Activated naive CD8-positive, alpha-beta T cell treated with anti-CD3 and anti-CD28 coated beads, Interleukin-2, amount 10 ng/mL, durations not matched to agents 7 days and 5 days (primary cell): ENCODE data around the gene CLEC4D. TPM values are rescaled to one million over a fixed set of nuclear protein-coding genes. Genes with fewer than 3 reads are reported as not detected.
A peak's percentile ranks its signal among the peaks of the same experiment; 100 is the strongest.
"Not testable (repeated sequence)": the region's sequence is repeated elsewhere in the genome, so short reads cannot be mapped to it uniquely, and the experiment has no call there.

Source experiments
- ATAC-seq: fragments of 150-1000 bp; cut with Tn5 transposase; one replicate; pipeline ENCODE4 v1.10.0; 2021; ENCODE audit warnings: low read depth, moderate library complexity
- POLR2A ChIA-PET: fragments of 350-600 bp; sonication (Branson Sonifier 250); formaldehyde crosslinking; loops from one replicate; lab custom pipeline; 2021; ENCODE audit warnings: antibody characterized with exemption; lab: Charles Lee
- DNase-seq: peaks from one replicate; pipeline ENCODE4 v3.0.0; 2021
- H3K27ac Mint-ChIP-seq: one replicate; pipeline ENCODE4 v1.8.0; 2022; ENCODE audit warnings: mild to moderate bottlenecking, mixed read lengths
- H3K27me3 Mint-ChIP-seq: one replicate; pipeline ENCODE4 v1.8.0; 2022; ENCODE audit warnings: mild to moderate bottlenecking, moderate library complexity, mixed read lengths
- H3K36me3 Mint-ChIP-seq: one replicate; pipeline ENCODE4 v1.8.0; 2021; ENCODE audit warnings: mild to moderate bottlenecking, mixed read lengths
- H3K4me1 Mint-ChIP-seq: one replicate; pipeline ENCODE4 v1.8.0; 2021; ENCODE audit warnings: mixed read lengths
- H3K4me3 Mint-ChIP-seq: one replicate; pipeline ENCODE4 v1.8.0; 2022; ENCODE audit warnings: mild to moderate bottlenecking, moderate library complexity, mixed read lengths
- H3K9me3 Mint-ChIP-seq: one replicate; pipeline ENCODE4 v1.8.0; 2021; ENCODE audit warnings: mixed read lengths
- total RNA-seq, 2 experiments: library from RNA; stranded (reverse); gene quantifications; one replicate each; pipeline ENCODE4 v1.2.3, GENCODE V29; 2021

The CLEC4D gene
- total RNA-seq, 2 experiments from 2014 or later = not detected

DNA sequence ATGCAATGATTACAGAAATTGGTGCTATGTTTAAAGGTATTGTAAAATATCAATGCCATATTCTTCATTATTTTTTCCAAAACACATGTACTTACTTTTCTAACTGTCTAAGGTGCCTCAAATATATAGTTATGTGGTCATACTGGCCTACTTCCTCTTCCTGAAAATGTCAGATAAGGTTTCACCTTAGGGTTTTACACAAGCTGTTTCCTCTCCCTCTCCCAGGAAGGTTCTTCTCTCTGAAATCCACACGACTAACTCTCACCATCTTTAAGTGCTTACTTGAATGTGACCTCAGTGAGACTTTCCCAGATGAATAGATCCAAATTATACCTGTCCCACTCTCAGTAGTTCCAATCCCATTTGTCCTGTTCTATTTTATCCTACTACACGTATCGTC lies 11.6 kb upstream of the CLEC4D start:
- Mint-ChIP-seq H3K36me3 (peaks cover 6% of the 10 kb centered on the region), H3K27ac (peak overlapping the region; percentile 71), H3K4me3 (peak overlapping the region; percentile 46), H3K9me3 (no peaks in the 10 kb centered on the region), H3K27me3 (peaks cover 29% of the 10 kb centered on the region), H3K4me1 (peaks cover 19% of the 10 kb centered on the region)
- DNase-seq (no peak), ATAC-seq (no peak)
- POLR2A ChIA-PET = interaction anchor here (0.9 kb wide), 1 partner anchor 9 kb away, joined by 3 read pairs; no protein-coding TSS in a partner anchor

DNA sequence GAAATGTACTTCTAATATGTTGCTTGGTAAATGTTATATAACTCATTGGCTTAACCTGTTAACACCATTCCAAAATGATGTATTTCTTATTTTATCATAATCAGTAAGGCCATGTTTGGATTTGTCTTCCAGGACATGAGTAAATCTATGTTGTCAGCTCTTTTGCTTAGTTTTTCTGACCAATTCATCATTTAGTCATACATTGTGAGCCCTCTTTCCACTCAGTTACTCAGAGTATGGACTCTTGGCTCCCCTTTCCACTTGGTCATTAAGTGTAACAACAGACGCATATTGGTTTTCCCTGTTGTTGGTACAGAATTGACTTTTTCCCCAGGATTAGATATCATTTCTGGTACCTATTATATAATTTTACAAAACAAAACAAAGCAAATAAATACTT lies 9.0 kb upstream of the CLEC4D start:
- no peaks in the 10 kb centered on the region for H3K9me3 Mint-ChIP-seq
- H3K4me1 Mint-ChIP-seq = peaks cover 17% of the 10 kb centered on the region
- ATAC-seq (no peak), DNase-seq (no peak)
- H3K4me3 Mint-ChIP-seq = no peak overlapping the region
- H3K36me3 Mint-ChIP-seq = peaks cover 4% of the 10 kb centered on the region
- POLR2A ChIA-PET = no interaction called here
- H3K27ac Mint-ChIP-seq = no peak overlapping the region
- peaks cover 26% of the 10 kb centered on the region for H3K27me3 Mint-ChIP-seq

DNA sequence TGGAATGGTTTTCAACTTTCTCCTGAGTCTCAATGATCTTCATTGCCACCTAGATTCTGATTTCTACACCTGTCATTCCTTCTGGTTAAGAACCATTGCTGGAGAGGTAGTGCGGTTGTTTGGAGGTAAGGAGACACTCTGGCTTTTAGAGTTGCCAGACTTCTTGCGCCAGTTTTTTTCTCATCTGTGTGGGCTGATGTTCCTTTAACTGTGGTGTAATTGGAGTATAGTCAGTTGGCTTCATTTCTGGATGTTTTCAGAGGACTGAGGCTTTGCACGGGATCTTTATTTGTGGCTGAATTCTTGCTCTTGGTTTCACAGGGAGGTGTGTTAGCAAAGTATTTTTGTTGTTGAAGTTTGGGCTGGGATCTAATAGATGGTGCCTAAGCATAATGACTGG lies 5.7 kb upstream of the CLEC4D start:
- Mint-ChIP-seq H3K36me3 (peaks cover 4% of the 10 kb centered on the region), H3K9me3 (no peaks in the 10 kb centered on the region), H3K4me1 (peaks cover 2% of the 10 kb centered on the region), H3K4me3 (no peak overlapping the region), H3K27me3 (peaks cover 28% of the 10 kb centered on the region), H3K27ac (no peak overlapping the region)
- no peak for ATAC-seq
- POLR2A ChIA-PET = no interaction called here
- no peak for DNase-seq

DNA sequence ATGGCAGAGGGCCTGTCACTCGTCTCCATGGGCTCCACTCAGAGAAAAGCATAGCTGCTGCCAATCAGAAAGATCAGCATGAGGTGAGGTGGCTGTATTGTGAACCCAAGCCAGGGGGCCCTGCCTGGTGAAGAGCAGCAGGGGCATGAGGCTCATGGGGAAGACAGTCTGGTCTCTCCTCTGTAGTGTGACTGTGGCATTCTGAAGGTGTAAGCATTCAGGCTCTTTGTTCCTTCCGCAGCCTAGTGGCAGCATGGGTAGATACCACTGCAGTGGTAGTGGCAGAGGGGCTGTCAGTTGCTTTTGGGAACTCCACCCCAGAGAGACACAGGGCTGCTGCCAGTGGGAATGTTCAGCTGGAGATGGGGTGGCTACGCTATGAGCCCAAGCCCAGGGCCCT lies 5.1 kb upstream of the CLEC4D start:
- Mint-ChIP-seq H3K27ac (no peak overlapping the region), H3K36me3 (peaks cover 4% of the 10 kb centered on the region), H3K4me1 (peaks cover 2% of the 10 kb centered on the region), H3K9me3 (no peaks in the 10 kb centered on the region), H3K4me3 (no peak overlapping the region), H3K27me3 (peaks cover 32% of the 10 kb centered on the region)
- DNase-seq (no peak), ATAC-seq (no peak)
- POLR2A ChIA-PET = no interaction called here

DNA sequence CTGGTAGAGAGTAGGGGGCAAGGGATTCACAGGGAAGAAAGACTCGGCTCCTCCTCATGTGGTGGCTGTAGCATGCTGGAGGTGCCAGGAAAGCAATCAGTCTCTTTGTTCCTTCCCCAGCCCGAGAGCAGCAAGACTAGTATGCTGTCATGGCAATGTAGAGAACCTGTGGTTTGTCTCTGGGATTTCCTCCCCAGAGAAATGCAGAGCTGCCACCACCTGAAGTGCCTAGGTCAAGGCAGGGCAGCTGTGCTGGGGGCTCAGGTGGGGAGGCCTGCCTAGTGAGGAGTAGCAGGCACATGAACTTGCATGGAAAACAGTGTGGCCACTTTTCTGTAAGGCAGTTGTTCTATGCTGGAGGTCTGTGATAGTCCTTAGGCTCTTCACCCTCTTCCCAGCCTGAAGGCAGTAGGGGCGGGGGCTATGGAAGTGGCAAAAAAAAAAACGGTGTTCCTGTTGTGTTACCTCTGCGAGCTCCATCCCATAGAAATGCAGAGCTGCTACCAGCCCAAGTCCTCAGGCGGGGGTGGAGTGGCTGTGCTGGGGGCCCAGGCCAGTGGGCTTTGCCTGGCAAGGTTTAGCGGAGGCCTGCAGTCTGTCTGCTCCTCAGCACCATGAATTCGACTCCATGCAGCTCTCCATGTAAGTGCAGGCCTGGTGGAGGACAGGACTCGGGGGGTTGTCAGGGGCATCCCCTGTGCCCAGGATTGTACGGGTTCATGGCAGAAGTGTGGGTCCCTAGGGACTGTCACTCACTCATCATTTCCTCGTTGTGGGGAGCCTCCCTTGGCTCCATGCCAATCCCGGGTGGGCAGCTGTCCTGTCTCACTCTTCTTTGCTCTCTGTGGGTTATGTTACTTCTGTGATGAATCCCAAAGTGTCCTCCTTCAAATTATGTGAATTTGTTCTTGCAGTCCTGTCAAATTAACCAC lies 4.1 kb upstream of the CLEC4D start:
- Mint-ChIP-seq H3K36me3 (peaks cover 4% of the 10 kb centered on the region), H3K27me3 (peaks cover 38% of the 10 kb centered on the region), H3K27ac (no peak overlapping the region), H3K9me3 (no peaks in the 10 kb centered on the region), H3K4me3 (no peak overlapping the region), H3K4me1 (peaks cover 5% of the 10 kb centered on the region)
- ATAC-seq = no peak
- POLR2A ChIA-PET = no interaction called here
- DNase-seq = no peak

DNA sequence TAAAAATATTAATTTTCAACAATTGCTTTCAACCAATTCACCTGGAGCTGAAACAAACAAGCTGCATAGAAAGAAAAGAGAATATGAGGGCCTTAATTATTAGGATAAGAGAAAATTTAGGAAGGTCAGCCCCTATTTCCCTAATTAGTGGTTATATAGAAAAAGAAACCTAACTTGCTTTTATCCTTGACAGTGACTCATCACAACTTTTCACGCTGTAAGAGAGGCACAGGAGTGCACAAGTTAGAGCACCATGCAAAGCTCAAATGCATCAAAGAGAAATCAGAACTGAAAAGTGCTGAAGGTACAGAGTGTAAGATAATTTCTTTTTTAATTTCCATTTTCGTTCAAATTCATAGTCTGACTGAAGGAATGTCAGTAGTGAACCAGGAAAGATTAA lies 4.7 kb downstream of the CLEC4D start:
- no peak for DNase-seq
- Mint-ChIP-seq H3K36me3 (no peaks in the 10 kb centered on the region), H3K4me3 (no peak overlapping the region), H3K4me1 (peaks cover 3% of the 10 kb centered on the region), H3K27ac (no peak overlapping the region), H3K9me3 (no peaks in the 10 kb centered on the region), H3K27me3 (peaks cover 79% of the 10 kb centered on the region)
- POLR2A ChIA-PET = no interaction called here
- no peak for ATAC-seq

DNA sequence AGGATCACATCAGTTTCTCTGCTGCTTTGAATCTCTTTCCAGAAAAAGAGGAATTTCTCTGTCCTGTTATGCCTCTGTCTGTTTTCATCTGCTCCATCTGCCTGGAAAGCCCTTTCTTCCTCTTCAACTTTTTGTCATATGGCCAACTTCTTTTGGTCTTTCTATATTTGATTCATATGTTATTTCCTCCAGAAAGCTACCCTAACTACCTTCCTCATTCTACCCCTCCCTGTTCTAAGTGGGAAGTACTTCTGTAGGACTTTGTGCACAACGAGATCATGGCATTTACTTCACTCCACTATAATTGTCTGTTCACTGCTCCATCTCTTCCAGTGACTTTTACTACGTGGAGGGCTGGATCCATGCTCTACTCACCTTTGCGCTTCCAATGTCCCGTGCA lies 5.9 kb downstream of the CLEC4D start:
- ATAC-seq (no peak), DNase-seq (no peak)
- H3K9me3 Mint-ChIP-seq = no peaks in the 10 kb centered on the region
- POLR2A ChIA-PET = no interaction called here
- H3K4me3 Mint-ChIP-seq = no peak overlapping the region
- H3K27ac Mint-ChIP-seq = no peak overlapping the region
- H3K4me1 Mint-ChIP-seq = no peaks in the 10 kb centered on the region
- H3K27me3 Mint-ChIP-seq = peaks cover 80% of the 10 kb centered on the region
- no peaks in the 10 kb centered on the region for H3K36me3 Mint-ChIP-seq

DNA sequence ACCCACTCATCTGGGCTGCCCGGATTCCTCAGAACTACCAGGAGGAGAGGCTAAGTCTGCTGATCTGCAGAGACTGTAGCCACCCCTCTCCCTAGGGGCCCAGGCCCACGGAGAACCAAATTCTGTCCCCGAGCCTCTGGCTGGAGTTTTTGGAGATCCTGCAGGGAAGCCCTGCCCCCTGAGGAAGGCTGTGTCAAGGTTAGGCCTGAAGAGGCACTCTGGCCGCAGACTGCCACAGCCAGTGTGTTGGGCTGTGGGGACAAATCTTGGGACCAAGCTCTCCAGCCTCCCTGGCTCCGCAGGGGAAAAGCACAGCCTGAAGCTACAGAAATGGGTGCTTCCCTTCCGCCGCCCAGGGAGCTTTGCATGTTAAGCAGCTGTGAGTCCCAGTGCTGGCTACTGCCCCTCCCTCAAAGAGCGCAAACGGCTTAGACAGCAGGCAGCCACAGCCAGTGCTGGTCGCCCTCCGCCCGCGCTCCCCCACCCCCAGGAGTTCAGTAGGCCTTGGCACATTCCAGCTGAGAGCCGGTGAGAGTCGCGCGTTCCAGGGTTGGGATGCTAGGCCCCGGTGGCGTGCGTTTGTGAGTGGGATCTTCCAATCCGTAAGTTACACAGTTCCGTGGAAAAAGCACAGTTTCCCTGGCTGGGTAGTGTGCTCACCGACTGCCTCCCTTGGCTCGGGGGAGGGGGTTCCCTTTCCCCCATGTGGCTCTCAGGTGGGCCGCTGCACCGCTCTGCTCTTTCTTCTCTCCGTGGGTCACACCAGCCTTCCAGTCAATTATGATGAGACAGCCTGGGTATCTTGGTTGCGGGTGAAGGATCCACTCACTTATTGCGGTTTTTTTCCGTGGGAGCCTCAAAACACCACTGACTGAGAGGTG lies 14.2 kb downstream of the CLEC4D start:
- peaks cover 49% of the 10 kb centered on the region for H3K27me3 Mint-ChIP-seq
- POLR2A ChIA-PET = no interaction called here
- ATAC-seq (no peak), DNase-seq (no peak)
- H3K9me3 Mint-ChIP-seq = peaks cover 10% of the 10 kb centered on the region
- H3K36me3 Mint-ChIP-seq = peaks cover 2% of the 10 kb centered on the region
- H3K4me1 Mint-ChIP-seq = no peaks in the 10 kb centered on the region
- no peak overlapping the region for H3K27ac Mint-ChIP-seq
- H3K4me3 Mint-ChIP-seq = no peak overlapping the region

DNA sequence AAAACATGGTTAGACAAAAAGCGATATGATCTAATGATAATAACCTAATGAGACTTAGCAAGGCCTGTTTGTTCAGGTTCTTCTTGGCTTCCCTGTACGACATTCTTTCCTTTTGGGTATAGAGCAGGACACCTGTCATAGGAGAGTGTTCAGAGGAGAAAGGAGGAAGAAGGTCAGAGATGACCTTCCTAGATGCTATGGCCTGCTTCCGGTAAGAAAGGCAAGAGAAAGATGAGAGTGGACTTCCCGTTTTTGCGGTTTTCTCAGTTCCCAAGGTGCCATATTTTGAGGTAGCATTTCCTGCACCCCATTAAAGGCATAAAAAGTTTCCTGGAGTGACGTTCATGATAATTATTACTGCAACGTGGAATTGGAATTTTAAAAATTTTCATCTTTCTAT lies 18.7 kb downstream of the CLEC4D start:
- no peaks in the 10 kb centered on the region for H3K36me3 Mint-ChIP-seq
- no peaks in the 10 kb centered on the region for H3K9me3 Mint-ChIP-seq
- H3K27me3 Mint-ChIP-seq = peaks cover 37% of the 10 kb centered on the region
- DNase-seq = no peak
- ATAC-seq = no peak
- H3K27ac Mint-ChIP-seq = no peak overlapping the region
- H3K4me1 Mint-ChIP-seq = no peaks in the 10 kb centered on the region
- no peak overlapping the region for H3K4me3 Mint-ChIP-seq
- POLR2A ChIA-PET = no interaction called here

DNA sequence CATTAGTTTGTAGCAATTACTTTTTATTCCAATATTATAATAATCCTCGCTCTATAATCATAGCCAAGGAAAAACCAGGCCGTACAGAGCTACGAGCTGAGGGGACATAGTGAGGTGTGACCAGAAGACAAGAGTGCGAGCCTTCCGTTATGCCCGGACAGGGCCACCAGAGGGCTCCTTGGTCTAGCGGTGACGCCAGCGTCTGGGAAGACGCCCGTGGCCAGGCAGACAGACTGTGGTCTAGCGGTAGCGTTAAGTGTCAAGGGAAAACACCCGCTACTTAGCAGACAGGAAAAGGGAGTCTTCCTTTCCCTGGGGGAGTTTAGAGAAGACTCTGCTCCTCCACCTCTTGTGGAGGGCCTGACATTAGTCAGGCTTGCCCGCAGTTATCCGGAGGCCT lies 24.5 kb downstream of the CLEC4D start:
- H3K4me3 Mint-ChIP-seq, H3K4me1 Mint-ChIP-seq, H3K36me3 Mint-ChIP-seq, POLR2A ChIA-PET, H3K9me3 Mint-ChIP-seq, H3K27ac Mint-ChIP-seq, ATAC-seq, DNase-seq: not testable (repeated sequence)
- peaks cover 57% of the 10 kb centered on the region for H3K27me3 Mint-ChIP-seq

DNA sequence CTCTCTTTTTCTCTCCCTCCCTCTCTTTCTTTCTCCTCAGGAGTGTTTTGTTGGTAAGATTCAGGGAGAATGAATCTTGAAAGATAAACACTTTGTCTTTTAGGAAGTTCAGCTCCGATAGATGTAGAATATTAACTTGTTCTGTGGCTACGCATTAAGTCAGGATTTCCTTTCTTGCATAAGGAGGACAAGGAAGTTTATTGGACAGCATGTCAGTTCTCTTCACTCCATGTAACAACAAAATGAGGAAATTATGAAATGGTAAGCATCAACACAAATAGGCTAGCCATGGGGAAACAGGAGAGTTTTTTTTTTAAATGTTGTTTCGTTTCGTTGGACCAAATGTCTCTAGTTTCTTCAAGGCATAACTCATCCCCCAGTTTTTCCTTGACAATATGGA lies 27.5 kb downstream of the CLEC4D start, which contains the start of gene CLEC4E:
CLEC4E (minus strand) TSS at position 75 of the 400 bp plus-strand sequence. CDS start 108 bp downstream, outside the sequence.
- DNase-seq, ATAC-seq, H3K27ac Mint-ChIP-seq, POLR2A ChIA-PET, H3K36me3 Mint-ChIP-seq, H3K9me3 Mint-ChIP-seq, H3K4me1 Mint-ChIP-seq, H3K4me3 Mint-ChIP-seq: not testable (repeated sequence)
- H3K27me3 Mint-ChIP-seq = peaks cover 42% of the 10 kb centered on the region

DNA sequence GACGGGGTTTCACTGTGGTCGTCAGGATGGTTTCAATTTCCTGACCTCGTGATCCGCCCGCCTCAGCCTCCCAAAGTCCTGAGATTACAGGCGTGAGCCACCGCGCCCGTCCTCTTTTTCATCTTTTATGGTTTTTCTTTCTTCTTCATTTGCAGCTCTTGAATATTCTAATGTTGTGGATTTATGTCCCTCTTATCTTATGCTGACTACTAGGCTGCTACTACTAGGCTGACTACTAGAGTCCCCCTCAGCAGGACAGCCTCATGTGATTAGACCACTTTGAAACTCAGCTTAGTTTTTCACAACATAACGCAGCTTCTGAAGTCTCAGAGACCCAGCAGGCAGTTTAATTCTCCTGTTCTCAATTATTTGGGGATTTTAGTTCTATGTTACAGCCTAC lies 28.3 kb downstream of the CLEC4D start:
- Mint-ChIP-seq H3K27ac (no peak overlapping the region), H3K36me3 (no peaks in the 10 kb centered on the region), H3K9me3 (no peaks in the 10 kb centered on the region), H3K4me1 (peaks cover 10% of the 10 kb centered on the region), H3K4me3 (no peak overlapping the region), H3K27me3 (peaks cover 41% of the 10 kb centered on the region)
- POLR2A ChIA-PET = no interaction called here
- DNase-seq = no peak
- ATAC-seq = no peak

DNA sequence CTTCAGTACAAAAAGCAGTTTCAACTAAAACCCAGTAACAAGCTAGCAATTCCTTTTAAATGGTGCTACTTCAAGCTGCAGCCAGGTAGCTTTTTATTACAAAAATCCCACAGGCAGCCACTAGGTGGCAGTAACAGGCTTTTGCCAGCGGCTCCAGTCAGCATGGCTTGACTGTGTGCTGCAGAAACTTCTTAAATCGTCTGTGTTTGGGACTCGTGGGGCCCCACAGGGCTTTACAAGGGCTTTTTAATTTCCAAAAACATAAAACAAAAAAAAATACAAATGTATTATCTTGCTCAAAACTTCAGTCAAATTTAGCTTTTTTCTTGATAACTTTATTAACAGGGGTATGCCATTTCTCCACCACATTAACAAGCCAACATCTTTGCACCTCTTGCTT lies 31.0 kb downstream of the CLEC4D start:
- Mint-ChIP-seq H3K36me3 (no peaks in the 10 kb centered on the region), H3K27ac (no peak overlapping the region), H3K27me3 (peaks cover 32% of the 10 kb centered on the region), H3K9me3 (no peaks in the 10 kb centered on the region), H3K4me3 (no peak overlapping the region), H3K4me1 (peaks cover 11% of the 10 kb centered on the region)
- POLR2A ChIA-PET = interaction anchor here (0.6 to 1.0 kb wide), 2 partner anchors 122 to 371 kb away, joined by 3 read pairs; no protein-coding TSS in a partner anchor
- ATAC-seq = peak; percentile 78
- peak; percentile 60 for DNase-seq
